Measurements from ENCODE around the gene GPR25. TPM values are rescaled to one million over a fixed set of nuclear protein-coding genes. Genes with fewer than 3 reads are reported as not detected.

The GPR25 gene
- total RNA-seq, 1 donor from 2014 or later = 5.9 TPM

GRCh38 chr1:200877839-200878551, 5.2 kb downstream of the GPR25 start:
- intact Hi-C loops (cut with DNase I) = no loop called here
- no peak overlapping the region for H3K27ac ChIP-seq
- H3K36me3 ChIP-seq = no peaks in the 10 kb centered on the region
- TF ChIP-seq POLR2AphosphoS5 (IDR thresholded peaks at IDR 0.05; ENCODE audit: insufficient read depth in 1 of 2, low read depth in 1 of 2) (no peak), CTCF (IDR thresholded peaks at IDR 0.05) (no peak), POLR2A (IDR thresholded peaks at IDR 0.05) (no peak)
- H3K9me3 ChIP-seq = no peaks in the 10 kb centered on the region
- DNase-seq (ENCODE audit: extremely low spot score in 2 of 2) = no peak
- H3K4me3 ChIP-seq = no peak overlapping the region
- peaks cover 6% of the 10 kb centered on the region for H3K27me3 ChIP-seq
- H3K4me1 ChIP-seq = peaks cover 10% of the 10 kb centered on the region

- Histone ChIP-seq H3K4me1 (no peaks in the 10 kb centered on the region), H3K27me3 (no peaks in the 10 kb centered on the region)
These were observed 7.4 kb downstream of the GPR25 start for GRCh38 chr1:200880212-200880611.

GRCh38 chr1:200883118-200883517, 10.3 kb downstream of the GPR25 start:
- no peaks in the 10 kb centered on the region for H3K9me3 ChIP-seq
- no peak overlapping the region for H3K4me3 ChIP-seq
- H3K27ac ChIP-seq = no peak overlapping the region
- DNase-seq (ENCODE audit: extremely low spot score in 2 of 2) = no peak
- H3K4me1 ChIP-seq = no peaks in the 10 kb centered on the region
- H3K36me3 ChIP-seq = no peaks in the 10 kb centered on the region
- TF ChIP-seq POLR2AphosphoS5 (IDR thresholded peaks at IDR 0.05; ENCODE audit: insufficient read depth in 1 of 2, low read depth in 1 of 2) = no peak
- TF ChIP-seq CTCF (IDR thresholded peaks at IDR 0.05) = no peak
- TF ChIP-seq POLR2A (IDR thresholded peaks at IDR 0.05) = no peak
- no peaks in the 10 kb centered on the region for H3K27me3 ChIP-seq
- intact Hi-C loops (cut with DNase I) = no loop called here

More at GRCh38 chr1:200880212-200880611, 7.4 kb downstream of the GPR25 start:
- H3K27ac ChIP-seq = no peak overlapping the region
- intact Hi-C loops (cut with DNase I) = no loop called here
- DNase-seq (ENCODE audit: extremely low spot score in 2 of 2) = no peak
- no peak overlapping the region for H3K4me3 ChIP-seq
- H3K36me3 ChIP-seq = no peaks in the 10 kb centered on the region
- no peaks in the 10 kb centered on the region for H3K9me3 ChIP-seq
- TF ChIP-seq CTCF (IDR thresholded peaks at IDR 0.05) = no peak

GRCh38 chr1:200885623-200886402, 13.0 kb downstream of the GPR25 start:
- intact Hi-C loops (cut with DNase I) = no loop called here
- TF ChIP-seq CTCF (IDR thresholded peaks at IDR 0.05) (no peak), POLR2A (IDR thresholded peaks at IDR 0.05) (no peak), POLR2AphosphoS5 (IDR thresholded peaks at IDR 0.05; ENCODE audit: insufficient read depth in 1 of 2, low read depth in 1 of 2) (no peak)
- Histone ChIP-seq H3K9me3 (no peaks in the 10 kb centered on the region), H3K36me3 (no peaks in the 10 kb centered on the region), H3K27ac (no peak overlapping the region), H3K4me1 (peaks cover 7% of the 10 kb centered on the region), H3K27me3 (no peaks in the 10 kb centered on the region), H3K4me3 (no peak overlapping the region)
- no peak for DNase-seq (ENCODE audit: extremely low spot score in 2 of 2)

- Histone ChIP-seq H3K4me3 (no peak overlapping the region), H3K27ac (no peak overlapping the region), H3K4me1 (peaks cover 15% of the 10 kb centered on the region), H3K9me3 (no peaks in the 10 kb centered on the region), H3K27me3 (no peaks in the 10 kb centered on the region), H3K36me3 (no peaks in the 10 kb centered on the region)
- TF ChIP-seq POLR2A (IDR thresholded peaks at IDR 0.05) = no peak
- no peak for TF ChIP-seq CTCF (IDR thresholded peaks at IDR 0.05)
- TF ChIP-seq POLR2AphosphoS5 (IDR thresholded peaks at IDR 0.05; ENCODE audit: insufficient read depth in 1 of 2, low read depth in 1 of 2) = no peak
- DNase-seq (ENCODE audit: extremely low spot score in 2 of 2) = no peak
- intact Hi-C loops (cut with DNase I) = no loop called here
These were observed 13.8 kb downstream of the GPR25 start for GRCh38 chr1:200886594-200886993.
